ENCODE results near the gene PXMP4. TPM values are rescaled to one million over a fixed set of nuclear protein-coding genes. Genes with fewer than 3 reads are reported as not detected.
A peak's percentile ranks its signal among the peaks of the same experiment; 100 is the strongest.

PXMP4 gene
- total RNA-seq, 1 donor from 2014 or later, result 11.3 TPM

GRCh38 chr20:33684533-33685327 is 35.4 kb downstream of the PXMP4 start:
- peak; percentile 86 for DNase-seq (ENCODE audit: low spot score)

GRCh38 chr20:33681728-33682353 is 38.3 kb downstream of the PXMP4 start:
- no peak for DNase-seq (ENCODE audit: low spot score)

- DNase-seq (ENCODE audit: low spot score), result no peak
Measured at GRCh38 chr20:33681288-33681687, 38.8 kb downstream of the PXMP4 start.

GRCh38 chr20:33680686-33681085 is 39.4 kb downstream of the PXMP4 start:
- DNase-seq (ENCODE audit: low spot score), result no peak

GRCh38 chr20:33679758-33680485 is 40.2 kb downstream of the PXMP4 start:
- DNase-seq (ENCODE audit: low spot score), result no peak

- peak; percentile 87 for DNase-seq (ENCODE audit: low spot score)
Measured at GRCh38 chr20:33677991-33678702, 42.0 kb downstream of the PXMP4 start.

- DNase-seq (ENCODE audit: low spot score), result no peak
Measured at GRCh38 chr20:33676652-33677645, 43.2 kb downstream of the PXMP4 start.

GRCh38 chr20:33676121-33676520 is 44.0 kb downstream of the PXMP4 start:
- no peak for DNase-seq (ENCODE audit: low spot score)

GRCh38 chr20:33675136-33675959 is 44.8 kb downstream of the PXMP4 start:
- DNase-seq (ENCODE audit: low spot score), result peak; percentile 72

GRCh38 chr20:33674294-33675135 is 45.6 kb downstream of the PXMP4 start, which contains the start of gene NECAB3:
Gene NECAB3 (minus strand): TSS chr20:33674428. CDS start chr20:33674352, 76 bp downstream.
- DNase-seq (ENCODE audit: low spot score), result peak; percentile 86

GRCh38 chr20:33673410-33674293 is 46.5 kb downstream of the PXMP4 start:
- no peak for DNase-seq (ENCODE audit: low spot score)

- DNase-seq (ENCODE audit: low spot score), result no peak
Measured at GRCh38 chr20:33673114-33673409, 47.0 kb downstream of the PXMP4 start.

- no peak for DNase-seq (ENCODE audit: low spot score)
Measured at GRCh38 chr20:33672426-33673113, 47.5 kb downstream of the PXMP4 start.

- no peak for DNase-seq (ENCODE audit: low spot score)
Measured at GRCh38 chr20:33671573-33672288, 48.4 kb downstream of the PXMP4 start.

- no peak for DNase-seq (ENCODE audit: low spot score)
Measured at GRCh38 chr20:33670715-33671499, 49.2 kb downstream of the PXMP4 start.
